GM23338 (cell line): ENCODE results near the gene PAM16. TPM values are rescaled to one million over a fixed set of nuclear protein-coding genes. Genes with fewer than 3 reads are reported as not detected.

Experiments used
- ATAC-seq: fragments of 200-7000 bp; cut with Tn5 transposase; 3 replicates; pipeline ENCODE4 v1.9.1; 2020
- DNase-seq: peaks from one replicate; pipeline ENCODE4 v3.0.0-alpha.2; 2015; ENCODE audit warnings: low spot score
- H2AFZ ChIP-seq: fragments of 200-600 bp; sonication (generic); 2 replicates; pipeline ENCODE4 v1.8.0; 2016; ENCODE audit warnings: antibody characterized with exemption, mild to moderate bottlenecking, moderate library complexity
- H3F3A ChIP-seq: fragments of 200-600 bp; sonication (generic); replicated peaks from 2 replicates; pipeline ENCODE4 v1.8.0; 2017; ENCODE audit warnings: antibody characterized with exemption, mixed run types, low read depth
- H3K27ac ChIP-seq: fragments of 200-600 bp; sonication (generic); 2 replicates; pipeline ENCODE4 v1.6.1; 2016; ENCODE audit warnings: low read depth
- H3K27me3 ChIP-seq: fragments of 200-600 bp; sonication (generic); 2 replicates; pipeline ENCODE4 v1.8.0; 2016; ENCODE audit warnings: mild to moderate bottlenecking, mixed run types, moderate library complexity; ENCODE audit not compliant: insufficient read depth
- H3K36me3 ChIP-seq: fragments of 200-600 bp; sonication (generic); 2 replicates; pipeline ENCODE4 v1.8.0; 2016; ENCODE audit warnings: mild to moderate bottlenecking; ENCODE audit not compliant: insufficient read depth
- H3K4me1 ChIP-seq: fragments of 200-600 bp; sonication (generic); 2 replicates; pipeline ENCODE4 v1.8.0; 2016; ENCODE audit warnings: mild to moderate bottlenecking, moderate library complexity; ENCODE audit not compliant: insufficient read depth
- H3K4me2 ChIP-seq: fragments of 200-600 bp; sonication (generic); 2 replicates; pipeline ENCODE4 v1.7.1; 2017; ENCODE audit warnings: mixed run types
- H3K4me3 ChIP-seq: fragments of 200-600 bp; sonication (generic); 2 replicates; pipeline ENCODE4 v1.6.1; 2016; ENCODE audit warnings: mixed run types
- H3K79me2 ChIP-seq: fragments of 200-600 bp; sonication (generic); replicated peaks from 2 replicates; pipeline ENCODE4 v1.8.0; 2017; ENCODE audit warnings: mild to moderate bottlenecking; ENCODE audit not compliant: insufficient read depth
- H3K9me2 ChIP-seq: fragments of 200-600 bp; sonication (generic); 2 replicates; pipeline ENCODE4 v1.8.0; 2017; ENCODE audit not compliant: insufficient read depth
- H4K20me1 ChIP-seq: fragments of 200-600 bp; sonication (generic); replicated peaks from 2 replicates; pipeline ENCODE4 v1.8.0; 2017; ENCODE audit warnings: mild to moderate bottlenecking; ENCODE audit not compliant: insufficient read depth
- H3K27ac Mint-ChIP-seq: 2 replicates; pipeline ENCODE4 v1.8.0; 2020; ENCODE audit warnings: inconsistent platforms, mild to moderate bottlenecking, moderate library complexity, mixed read lengths
- H3K27me3 Mint-ChIP-seq: 3 replicates; pipeline ENCODE4 v1.8.0; 2022; ENCODE audit warnings: low read depth, mild to moderate bottlenecking, moderate library complexity, mixed read lengths, inconsistent platforms; ENCODE audit not compliant: insufficient read depth, poor library complexity
- H3K36me3 Mint-ChIP-seq: 3 replicates; pipeline ENCODE4 v1.8.0; 2021; ENCODE audit warnings: low read depth, mild to moderate bottlenecking, inconsistent platforms, moderate library complexity, mixed read lengths
- H3K4me1 Mint-ChIP-seq: 3 replicates; pipeline ENCODE4 v1.8.0; 2020; ENCODE audit warnings: mild to moderate bottlenecking, inconsistent platforms, mixed read lengths
- H3K4me3 Mint-ChIP-seq: 3 replicates; pipeline ENCODE4 v1.8.0; 2021; ENCODE audit warnings: moderate library complexity, mild to moderate bottlenecking, inconsistent platforms, mixed read lengths
- H3K9me3 Mint-ChIP-seq: 3 replicates; pipeline ENCODE4 v1.8.0; 2020; ENCODE audit warnings: moderate library complexity, mild to moderate bottlenecking, inconsistent platforms, mixed read lengths
- CREB1 ChIP-seq: fragments of 250-450 bp; sonication (Bioruptor Pico); IDR thresholded peaks from 2 replicates; pipeline ENCODE4 v1.5.0; 2020; ENCODE audit warnings: low read depth, mild to moderate bottlenecking, moderate library complexity
- EZH2phosphoT487 ChIP-seq: fragments of 200-600 bp; sonication (generic); IDR thresholded peaks from one replicate; pipeline ENCODE4 v1.8.1; 2018; ENCODE audit warnings: antibody characterized with exemption; ENCODE audit not compliant: unreplicated experiment
- JUNB ChIP-seq: IDR thresholded peaks from one replicate; pipeline ENCODE4 v1.6.1; 2016; ENCODE audit warnings: antibody characterized with exemption; ENCODE audit not compliant: unreplicated experiment
- NANOG ChIP-seq: IDR thresholded peaks from 2 replicates; pipeline ENCODE4 v1.6.1; 2016; ENCODE audit warnings: antibody characterized with exemption, borderline replicate concordance
- POLR2AphosphoS5 ChIP-seq: IDR thresholded peaks from 2 replicates; pipeline ENCODE4 v1.6.1; 2016; ENCODE audit warnings: antibody characterized with exemption, low read depth
- STAT1 ChIP-seq: IDR thresholded peaks from one replicate; pipeline ENCODE4 v1.6.1; 2016; ENCODE audit warnings: antibody characterized with exemption; ENCODE audit not compliant: unreplicated experiment
- ZNF114 ChIP-seq: fragments of 250-450 bp; sonication (Bioruptor Pico); IDR thresholded peaks from 2 replicates; pipeline ENCODE4 v1.5.0; 2020; ENCODE audit warnings: mild to moderate bottlenecking, moderate library complexity
- ZNF331 ChIP-seq: fragments of 250-450 bp; sonication (Bioruptor Pico); IDR thresholded peaks from 2 replicates; pipeline ENCODE4 v1.5.0; 2020; ENCODE audit warnings: low read depth, mild to moderate bottlenecking, moderate library complexity
- long read RNA-seq: library from polyadenylated mRNA; unstranded; transcript quantifications from one replicate; pipeline ENCODE4 v2.0.0, GENCODE V29; 2020; ENCODE audit not compliant: unreplicated experiment
- polyA plus RNA-seq: library from polyadenylated mRNA; unstranded; fragments of >200 nt; fragmentation: Nextera tagmentation; extraction: Ambion mirVana; gene quantifications from 2 replicates; pipeline ENCODE4 v1.2.1, GENCODE V29; 2016
- total RNA-seq: library from RNA; depleted of rRNA; stranded (reverse); fragments of >200 nt; shearing (Covaris generic); gene quantifications from 2 replicates; pipeline ENCODE4 v1.2.3, GENCODE V29; 2014; rRNA removed
- TF ChIP-seq, protein P1 (sequence below), 2 experiments: fragments of 200-600 bp in 1 of 2; sonication (generic) in 1 of 2; conservative IDR thresholded peaks; 2 replicates each; pipeline versions ENCODE4 v1.5.1 to v1.6.1; 2016 to 2017; ENCODE audit warnings: antibody characterized with exemption in 2 of 2, low read depth in 2 of 2, mild to moderate bottlenecking in 2 of 2, moderate library complexity in 1 of 2
- TF ChIP-seq, protein P2 (sequence below): IDR thresholded peaks from 2 replicates; pipeline ENCODE4 v1.6.1; 2016; ENCODE audit warnings: antibody characterized with exemption

Gene PAM16
- total RNA-seq = 84.1 and 113 TPM in 2 replicates
- 283 and 331 TPM in 2 replicates for polyA plus RNA-seq
- long read RNA-seq, transcript PAM16-201 (5 exons, 587 nt) = major isoform, 84 of 111 reads
- long read RNA-seq, transcript PAM16-209 (5 exons, 650 nt) = minor isoform, 8 of 111 reads
- long read RNA-seq, partial matches to known transcripts = 1 of 111 reads
- long read RNA-seq, other reads (novel, unspliced or antisense) = 10 of 111 reads

DNA sequence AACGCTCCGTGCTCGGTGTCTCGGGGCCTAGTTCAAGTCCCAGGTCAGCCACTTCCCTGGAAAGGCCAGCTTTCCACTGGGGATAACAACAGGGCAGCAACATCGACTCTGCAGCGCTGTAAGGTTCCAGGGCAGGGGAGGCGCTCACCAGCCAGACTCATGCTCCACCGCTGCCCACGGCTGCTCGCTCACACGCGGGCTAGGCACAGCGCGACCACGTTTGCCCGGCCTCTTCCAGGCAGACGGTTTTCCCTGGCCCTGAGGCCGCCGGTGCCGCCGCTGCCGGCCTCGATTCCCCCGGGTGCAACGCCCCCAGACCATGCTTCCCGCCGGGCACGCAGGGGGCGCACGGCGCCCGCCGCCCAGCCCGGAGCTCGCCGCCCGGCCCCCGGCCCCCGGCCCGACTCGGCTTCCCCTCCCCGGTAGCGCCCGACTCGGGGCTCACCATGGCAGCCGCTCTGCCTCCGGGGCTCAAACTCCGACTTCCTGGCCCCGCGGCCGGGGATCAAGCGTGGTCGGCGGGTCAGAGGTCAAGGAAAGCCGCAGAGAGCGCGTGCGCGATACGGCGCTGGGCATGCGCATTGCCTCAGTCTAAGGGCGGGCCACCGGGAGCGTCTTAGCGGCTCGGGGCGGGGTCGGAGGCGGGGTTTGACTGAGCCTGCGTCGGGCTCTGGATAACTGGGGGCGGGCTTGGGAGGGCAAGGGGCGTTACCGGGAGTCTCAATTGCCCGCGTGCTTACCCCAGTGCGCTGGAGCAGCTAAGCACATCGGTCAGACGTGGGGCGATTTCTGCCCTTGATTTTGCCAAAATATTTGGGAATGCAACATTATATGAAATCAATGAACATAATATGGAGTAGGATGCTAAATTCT lies at the start of gene PAM16:
Gene PAM16 (minus strand): TSS at position 535 of the 873 bp plus-strand sequence. CDS start 87 bp downstream, at position 448.
- no peaks in the 10 kb centered on the region for H3K27me3 ChIP-seq
- peak within 1 kb of the TSS; percentile 97 for H3K4me3 ChIP-seq
- peaks cover 49% of the 10 kb centered on the region for H3K79me2 ChIP-seq
- peaks cover 7% of the 10 kb centered on the region for H3K4me1 ChIP-seq
- peaks cover 12% of the 10 kb centered on the region; the same call in 2 of the 3 replicates for H3K4me1 Mint-ChIP-seq
- H4K20me1 ChIP-seq = peaks cover 17% of the 10 kb centered on the region; the same call in 1 of the 2 replicates
- H3K36me3 Mint-ChIP-seq = peaks cover 27% of the 10 kb centered on the region
- H3F3A ChIP-seq = peaks cover 21% of the 10 kb centered on the region
- peak within 1 kb of the TSS; percentile 97 for H3K27ac Mint-ChIP-seq
- peaks cover 25% of the 10 kb centered on the region for H3K27me3 Mint-ChIP-seq
- no peaks in the 10 kb centered on the region; the same call in 1 of the 2 replicates for H3K36me3 ChIP-seq
- H3K27ac ChIP-seq = peak within 1 kb of the TSS; percentile 79
- DNase-seq = peak; percentile 98
- ATAC-seq = peak; percentile 93
- no peak for TF ChIP-seq STAT1
- no peak for TF ChIP-seq ZNF331 (CRISPR knock-in tag)
- TF ChIP-seq CREB1 (CRISPR knock-in tag) = no peak
- TF ChIP-seq, protein P1, sequence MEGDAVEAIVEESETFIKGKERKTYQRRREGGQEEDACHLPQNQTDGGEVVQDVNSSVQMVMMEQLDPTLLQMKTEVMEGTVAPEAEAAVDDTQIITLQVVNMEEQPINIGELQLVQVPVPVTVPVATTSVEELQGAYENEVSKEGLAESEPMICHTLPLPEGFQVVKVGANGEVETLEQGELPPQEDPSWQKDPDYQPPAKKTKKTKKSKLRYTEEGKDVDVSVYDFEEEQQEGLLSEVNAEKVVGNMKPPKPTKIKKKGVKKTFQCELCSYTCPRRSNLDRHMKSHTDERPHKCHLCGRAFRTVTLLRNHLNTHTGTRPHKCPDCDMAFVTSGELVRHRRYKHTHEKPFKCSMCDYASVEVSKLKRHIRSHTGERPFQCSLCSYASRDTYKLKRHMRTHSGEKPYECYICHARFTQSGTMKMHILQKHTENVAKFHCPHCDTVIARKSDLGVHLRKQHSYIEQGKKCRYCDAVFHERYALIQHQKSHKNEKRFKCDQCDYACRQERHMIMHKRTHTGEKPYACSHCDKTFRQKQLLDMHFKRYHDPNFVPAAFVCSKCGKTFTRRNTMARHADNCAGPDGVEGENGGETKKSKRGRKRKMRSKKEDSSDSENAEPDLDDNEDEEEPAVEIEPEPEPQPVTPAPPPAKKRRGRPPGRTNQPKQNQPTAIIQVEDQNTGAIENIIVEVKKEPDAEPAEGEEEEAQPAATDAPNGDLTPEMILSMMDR (conservative IDR thresholded peaks at IDR 0.05; ENCODE audit: low read depth in 2 of 2) = no peak
- TF ChIP-seq JUNB = no peak
- no peak for TF ChIP-seq NANOG
- TF ChIP-seq, protein P2, sequence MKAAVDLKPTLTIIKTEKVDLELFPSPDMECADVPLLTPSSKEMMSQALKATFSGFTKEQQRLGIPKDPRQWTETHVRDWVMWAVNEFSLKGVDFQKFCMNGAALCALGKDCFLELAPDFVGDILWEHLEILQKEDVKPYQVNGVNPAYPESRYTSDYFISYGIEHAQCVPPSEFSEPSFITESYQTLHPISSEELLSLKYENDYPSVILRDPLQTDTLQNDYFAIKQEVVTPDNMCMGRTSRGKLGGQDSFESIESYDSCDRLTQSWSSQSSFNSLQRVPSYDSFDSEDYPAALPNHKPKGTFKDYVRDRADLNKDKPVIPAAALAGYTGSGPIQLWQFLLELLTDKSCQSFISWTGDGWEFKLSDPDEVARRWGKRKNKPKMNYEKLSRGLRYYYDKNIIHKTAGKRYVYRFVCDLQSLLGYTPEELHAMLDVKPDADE = peak; percentile 22; the same call in 1 of the 2 replicates
- no peak for TF ChIP-seq ZNF114 (CRISPR knock-in tag)
- peak; percentile 85 for TF ChIP-seq POLR2AphosphoS5
- TF ChIP-seq EZH2phosphoT487 = no peak
- H3K4me2 ChIP-seq = peak within 1 kb of the TSS; percentile 86
- H2AFZ ChIP-seq = 0 out of 2 replicates have a peak within 1 kb of the TSS, but pooled peaks have one; percentile 2
- H3K9me3 Mint-ChIP-seq = no peaks in the 10 kb centered on the region; the same call in 1 of the 3 replicates
- peak within 1 kb of the TSS; percentile 98 for H3K4me3 Mint-ChIP-seq
- no peaks in the 10 kb centered on the region for H3K9me2 ChIP-seq
